H1 (cell line): ENCODE data around the gene RNF41. TPM values are rescaled to one million over a fixed set of nuclear protein-coding genes. Genes with fewer than 3 reads are reported as not detected.
A peak's percentile ranks its signal among the peaks of the same experiment; 100 is the strongest.

ENCODE experiments used
- KDM5A ChIP-seq: fragments of 200-600 bp; IDR thresholded peaks from 2 replicates; pipeline ENCODE4 v1.7.1; 2012; ENCODE audit warnings: mild to moderate bottlenecking, low read length, inconsistent platforms, mixed read lengths
- POLR2A ChIP-seq, 2 experiments: IDR thresholded peaks; 1 replicate in 1 of 2; 2 replicates in 1 of 2; pipeline ENCODE4 v1.6.1; 2011; ENCODE audit warnings: low read depth in 2 of 2, low read length in 2 of 2, mild to moderate bottlenecking in 2 of 2; ENCODE audit errors: control extremely low read depth in 1 of 2
- TBP ChIP-seq: IDR thresholded peaks from 2 replicates; pipeline ENCODE4 v1.6.1; 2011; ENCODE audit warnings: low read depth, low read length, improper control_type of control experiment
- polyA plus RNA-seq, 7 experiments: library from polyadenylated mRNA; depleted of rRNA in 3 of 7; stranded (reverse) in 5 of 7; unstranded in 2 of 7; fragments of >200 nt in 5 of 7; fragments of 200-250 nt in 2 of 7; gene quantifications; 1 replicate in 5 of 7; 2 replicates in 1 of 7; 4 replicates in 1 of 7; pipeline versions ENCODE4 v1.2.1 to v1.2.3, GENCODE V29; 2011 to 2013; ENCODE audit warnings: missing spikeins in 2 of 7, mixed read lengths in 2 of 7
- total RNA-seq: library from RNA; stranded (reverse); fragmentation: NEBNext Ultra II Directional; extraction: Animal tissue kit (Norgen Biotek cat#: 25700); gene quantifications from 2 replicates; pipeline ENCODE4 v1.2.1, GENCODE V29; 2021
- TF ChIP-seq, protein P1 (sequence below), 3 experiments: IDR thresholded peaks; 1 replicate in 2 of 3; 2 replicates in 1 of 3; pipeline versions ENCODE4 v1.5.1 to v1.6.1; 2011; ENCODE audit warnings: low read length in 3 of 3, mild to moderate bottlenecking in 3 of 3, inconsistent platforms in 2 of 3, low read depth in 1 of 3, moderate library complexity in 1 of 3; ENCODE audit not compliant: insufficient read depth in 1 of 3; ENCODE audit errors: control extremely low read depth in 1 of 3

Gene RNF41
- total and polyA plus RNA-seq, 2 of the 8 experiments (the other 6 are each of a cell fraction or from before 2014, with no cell fraction given): 55.5 to 98.6 TPM

DNA sequence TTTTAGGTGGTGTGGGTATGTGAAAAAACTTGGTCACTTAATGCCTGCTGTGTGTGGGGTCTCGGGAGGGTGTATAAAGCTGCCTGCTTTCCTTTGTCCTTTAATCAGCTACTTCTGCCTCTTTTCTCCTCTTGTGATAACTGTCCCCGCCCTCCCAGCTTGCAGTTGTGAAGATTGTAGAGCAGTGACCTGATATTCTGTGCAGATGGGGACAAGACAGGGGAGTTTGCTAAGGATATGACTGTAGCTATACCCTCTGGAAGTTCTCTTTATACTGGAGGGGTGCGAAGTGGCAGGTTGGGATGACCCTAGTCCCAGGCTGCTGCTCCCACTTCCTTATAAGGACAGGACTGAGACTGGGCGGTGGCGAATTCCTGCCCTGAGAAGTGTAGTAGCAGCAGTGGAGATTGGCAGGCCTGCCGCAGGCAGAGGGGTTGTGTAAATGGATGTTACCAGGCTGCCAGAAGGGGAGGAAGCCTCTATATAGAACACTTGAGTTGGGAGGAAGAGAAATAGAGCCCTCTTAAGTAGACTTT, 62.7 kb downstream of the RNF41 start (continued):
- TF ChIP-seq KDM5A: no peak
- peak; percentile 91 for TF ChIP-seq TBP
- TF ChIP-seq, protein P1, sequence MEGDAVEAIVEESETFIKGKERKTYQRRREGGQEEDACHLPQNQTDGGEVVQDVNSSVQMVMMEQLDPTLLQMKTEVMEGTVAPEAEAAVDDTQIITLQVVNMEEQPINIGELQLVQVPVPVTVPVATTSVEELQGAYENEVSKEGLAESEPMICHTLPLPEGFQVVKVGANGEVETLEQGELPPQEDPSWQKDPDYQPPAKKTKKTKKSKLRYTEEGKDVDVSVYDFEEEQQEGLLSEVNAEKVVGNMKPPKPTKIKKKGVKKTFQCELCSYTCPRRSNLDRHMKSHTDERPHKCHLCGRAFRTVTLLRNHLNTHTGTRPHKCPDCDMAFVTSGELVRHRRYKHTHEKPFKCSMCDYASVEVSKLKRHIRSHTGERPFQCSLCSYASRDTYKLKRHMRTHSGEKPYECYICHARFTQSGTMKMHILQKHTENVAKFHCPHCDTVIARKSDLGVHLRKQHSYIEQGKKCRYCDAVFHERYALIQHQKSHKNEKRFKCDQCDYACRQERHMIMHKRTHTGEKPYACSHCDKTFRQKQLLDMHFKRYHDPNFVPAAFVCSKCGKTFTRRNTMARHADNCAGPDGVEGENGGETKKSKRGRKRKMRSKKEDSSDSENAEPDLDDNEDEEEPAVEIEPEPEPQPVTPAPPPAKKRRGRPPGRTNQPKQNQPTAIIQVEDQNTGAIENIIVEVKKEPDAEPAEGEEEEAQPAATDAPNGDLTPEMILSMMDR (IDR thresholded peaks at IDR 0.05; ENCODE audit: control extremely low read depth in 1 of 3, insufficient read depth in 1 of 3, low read depth in 1 of 3, low read length in 3 of 3): no peak
- TF ChIP-seq POLR2A (IDR thresholded peaks at IDR 0.05; ENCODE audit: control extremely low read depth in 1 of 2, low read depth in 2 of 2, low read length in 2 of 2): peak; percentile 65 to 83; a peak in 2 of 3 replicates
